Cardiac muscle cell (in vitro differentiated cells and primary cell): ENCODE results near the gene POP4. TPM values are rescaled to one million over a fixed set of nuclear protein-coding genes. Genes with fewer than 3 reads are reported as not detected.

Experiments
- DNase-seq, 2 donors: peaks; one replicate each; pipeline versions ENCODE4 v3.0.0 to v3.0.0-alpha.2; 2010 to 2017; ENCODE audit warnings: low read depth in 1 of 2, low spot score in 1 of 2
- H3K27ac ChIP-seq: fragments of 200-600 bp; sonication (generic); 2 replicates; pipeline ENCODE4 v1.5.1; 2016
- H3K27me3 ChIP-seq: fragments of 200-600 bp; sonication (generic); 2 replicates; pipeline ENCODE4 v1.6.0; 2016; ENCODE audit warnings: control low read depth
- H3K36me3 ChIP-seq: fragments of 200-600 bp; sonication (generic); 2 replicates; pipeline ENCODE4 v1.5.1; 2016; ENCODE audit warnings: control low read depth
- H3K4me1 ChIP-seq: fragments of 200-600 bp; sonication (generic); 2 replicates; pipeline ENCODE4 v1.8.1; 2017; ENCODE audit warnings: low read depth, mild to moderate bottlenecking, mixed run types
- H3K4me3 ChIP-seq: fragments of 200-600 bp; sonication (generic); 2 replicates; pipeline ENCODE4 v1.5.1; 2016; ENCODE audit warnings: mild to moderate bottlenecking
- H3K9me3 ChIP-seq: fragments of 200-600 bp; sonication (generic); 2 replicates; pipeline ENCODE4 v1.5.1; 2017; ENCODE audit warnings: low read depth, mild to moderate bottlenecking, control low read depth
- CTCF ChIP-seq: IDR thresholded peaks from 2 replicates; pipeline ENCODE4 v1.5.1; 2012; ENCODE audit warnings: low read depth, mild to moderate bottlenecking, low read length
- polyA plus RNA-seq: library from polyadenylated mRNA; unstranded; fragments of >200 nt; fragmentation: Nextera tagmentation; extraction: Ambion mirVana; gene quantifications from 2 replicates; pipeline ENCODE4 v1.2.1, GENCODE V29; 2016
- total RNA-seq: library from RNA; depleted of rRNA; stranded (reverse); fragments of >200 nt; gene quantifications from 2 replicates; pipeline ENCODE4 v1.2.3, GENCODE V29; 2016

The POP4 gene
- total and polyA plus RNA-seq, 2 experiments from 2014 or later = 32.0 to 86.7 TPM

DNA sequence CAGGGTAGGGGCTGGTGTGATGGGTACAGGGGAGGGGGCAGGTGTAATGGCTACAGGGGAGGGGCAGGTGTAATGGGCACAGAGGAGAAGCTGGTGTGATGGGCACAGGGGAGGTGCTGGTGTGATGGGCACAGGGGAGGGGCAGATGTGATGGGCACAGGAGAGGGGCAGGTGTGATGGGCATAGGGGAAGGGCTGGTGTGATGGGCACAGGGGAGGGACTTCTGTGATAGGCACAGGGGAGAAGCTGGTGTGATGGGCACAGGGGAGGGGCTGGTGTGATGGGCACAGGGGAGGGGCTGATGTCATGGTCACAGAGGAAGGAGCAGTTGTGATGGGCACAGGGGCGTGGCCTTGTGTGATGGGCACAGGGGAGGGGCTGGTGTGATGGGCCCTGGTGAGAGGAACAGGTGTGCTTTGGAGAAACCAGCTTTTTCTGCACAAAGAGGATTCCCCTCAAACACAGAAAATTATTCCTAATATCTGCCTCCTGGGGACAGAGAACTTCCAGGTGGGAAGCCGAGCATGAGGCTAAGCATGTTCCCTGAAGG, 38.6 kb upstream of the POP4 start:
- no peak overlapping the region for H3K27ac ChIP-seq
- TF ChIP-seq CTCF = no peak
- DNase-seq = no peak
- peaks cover 16% of the 10 kb centered on the region for H3K27me3 ChIP-seq
- no peaks in the 10 kb centered on the region for H3K4me1 ChIP-seq
- no peaks in the 10 kb centered on the region for H3K36me3 ChIP-seq
- H3K4me3 ChIP-seq = no peak overlapping the region
- no peaks in the 10 kb centered on the region for H3K9me3 ChIP-seq

GRCh38 chr19:29568036-29569025, 37.8 kb upstream of the POP4 start:
- Histone ChIP-seq H3K4me1 (no peaks in the 10 kb centered on the region), H3K27ac (no peak overlapping the region), H3K9me3 (no peaks in the 10 kb centered on the region), H3K36me3 (no peaks in the 10 kb centered on the region), H3K4me3 (no peak overlapping the region), H3K27me3 (peaks cover 23% of the 10 kb centered on the region)
- TF ChIP-seq CTCF = no peak
- no peak for DNase-seq

- Histone ChIP-seq H3K27me3 (peaks cover 32% of the 10 kb centered on the region), H3K36me3 (no peaks in the 10 kb centered on the region), H3K9me3 (no peaks in the 10 kb centered on the region), H3K27ac (no peak overlapping the region), H3K4me1 (no peaks in the 10 kb centered on the region), H3K4me3 (no peak overlapping the region)
- DNase-seq = no peak
- no peak for TF ChIP-seq CTCF
These were observed 36.8 kb upstream of the POP4 start for GRCh38 chr19:29569038-29569911.

DNA sequence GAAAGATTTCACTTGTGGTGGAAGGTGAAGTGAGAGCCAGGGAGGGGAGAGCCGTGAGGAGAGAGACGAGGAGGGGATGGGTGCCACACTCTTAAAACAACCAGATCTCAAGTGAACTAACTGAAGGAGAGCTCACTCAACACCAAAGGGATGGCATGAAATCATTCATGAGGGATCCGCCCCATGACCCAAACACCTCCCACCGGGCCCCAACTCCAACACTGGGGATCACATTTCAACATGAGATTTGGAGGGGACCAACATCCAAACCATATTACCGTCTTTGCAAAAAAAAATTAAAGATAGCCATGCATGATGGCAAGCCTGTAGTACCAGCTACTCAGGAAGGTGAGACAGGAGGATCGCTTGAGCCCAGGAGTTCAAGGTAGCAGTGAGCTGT, 34.9 kb upstream of the POP4 start:
- Histone ChIP-seq H3K27ac (no peak overlapping the region), H3K36me3 (no peaks in the 10 kb centered on the region), H3K4me3 (no peak overlapping the region), H3K27me3 (peaks cover 44% of the 10 kb centered on the region), H3K9me3 (no peaks in the 10 kb centered on the region), H3K4me1 (no peaks in the 10 kb centered on the region)
- TF ChIP-seq CTCF = no peak
- DNase-seq = no peak

DNA sequence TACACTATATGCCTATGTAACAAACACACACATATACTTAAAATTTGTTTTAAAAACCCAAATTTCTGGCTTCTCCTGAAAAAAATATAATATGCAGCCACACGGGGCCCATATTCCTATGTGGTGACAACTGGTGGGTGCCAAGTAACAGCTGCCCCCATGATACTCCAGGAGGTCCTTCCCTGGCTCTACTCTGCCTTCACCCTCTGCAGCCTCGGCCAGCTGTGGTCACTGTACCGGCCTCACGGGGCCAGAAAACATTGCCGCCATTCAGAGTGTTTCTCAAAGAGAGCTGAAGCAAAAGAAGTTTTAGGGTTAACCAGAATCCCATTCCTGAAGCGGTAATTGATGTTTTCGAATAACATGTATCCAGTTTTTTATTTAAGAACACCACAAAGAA, 32.6 kb upstream of the POP4 start:
- no peaks in the 10 kb centered on the region for H3K9me3 ChIP-seq
- no peaks in the 10 kb centered on the region for H3K36me3 ChIP-seq
- no peak overlapping the region for H3K4me3 ChIP-seq
- H3K27ac ChIP-seq = no peak overlapping the region
- H3K4me1 ChIP-seq = no peaks in the 10 kb centered on the region
- H3K27me3 ChIP-seq = peaks cover 55% of the 10 kb centered on the region
- TF ChIP-seq CTCF = no peak
- DNase-seq = no peak
